SK-N-SH (cell line): ENCODE data around the gene MAGI2.

Experiments used
- RFX5 ChIP-seq: IDR thresholded peaks from 2 replicates; pipeline ENCODE4 v1.6.1; 2012; ENCODE audit warnings: mild to moderate bottlenecking, improper control_type of control experiment, low read length
- TF ChIP-seq, protein P1 (sequence below): fragments of 200-600 bp; sonication (generic); IDR thresholded peaks from 2 replicates; pipeline ENCODE4 v1.6.1; 2017; ENCODE audit warnings: antibody characterized with exemption, mild to moderate bottlenecking, moderate library complexity
- TF ChIP-seq, protein P2 (sequence below): IDR thresholded peaks from 2 replicates; pipeline ENCODE4 v1.4.0; 2012; ENCODE audit warnings: low read depth

DNA sequence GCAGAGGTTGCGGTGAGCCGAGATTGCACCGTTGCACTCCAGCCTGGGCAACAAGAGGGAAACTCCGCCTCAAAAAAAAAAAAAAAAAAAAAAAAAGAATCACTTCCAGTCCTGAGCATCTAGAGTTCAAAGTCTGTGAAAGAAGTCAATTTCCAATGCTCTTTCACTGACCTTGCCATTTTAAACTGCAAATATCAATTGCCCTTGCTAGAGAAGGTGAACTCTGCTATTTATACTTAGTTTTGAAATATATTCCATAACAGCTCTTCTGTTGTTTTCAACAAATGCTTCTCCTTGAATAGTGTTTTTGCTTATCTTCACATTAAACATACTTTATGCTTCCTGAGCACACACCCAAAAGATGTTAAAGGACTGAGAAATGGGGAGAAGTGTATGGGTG lies 1323.6 kb downstream of the MAGI2 start:
- TF ChIP-seq, protein P1, sequence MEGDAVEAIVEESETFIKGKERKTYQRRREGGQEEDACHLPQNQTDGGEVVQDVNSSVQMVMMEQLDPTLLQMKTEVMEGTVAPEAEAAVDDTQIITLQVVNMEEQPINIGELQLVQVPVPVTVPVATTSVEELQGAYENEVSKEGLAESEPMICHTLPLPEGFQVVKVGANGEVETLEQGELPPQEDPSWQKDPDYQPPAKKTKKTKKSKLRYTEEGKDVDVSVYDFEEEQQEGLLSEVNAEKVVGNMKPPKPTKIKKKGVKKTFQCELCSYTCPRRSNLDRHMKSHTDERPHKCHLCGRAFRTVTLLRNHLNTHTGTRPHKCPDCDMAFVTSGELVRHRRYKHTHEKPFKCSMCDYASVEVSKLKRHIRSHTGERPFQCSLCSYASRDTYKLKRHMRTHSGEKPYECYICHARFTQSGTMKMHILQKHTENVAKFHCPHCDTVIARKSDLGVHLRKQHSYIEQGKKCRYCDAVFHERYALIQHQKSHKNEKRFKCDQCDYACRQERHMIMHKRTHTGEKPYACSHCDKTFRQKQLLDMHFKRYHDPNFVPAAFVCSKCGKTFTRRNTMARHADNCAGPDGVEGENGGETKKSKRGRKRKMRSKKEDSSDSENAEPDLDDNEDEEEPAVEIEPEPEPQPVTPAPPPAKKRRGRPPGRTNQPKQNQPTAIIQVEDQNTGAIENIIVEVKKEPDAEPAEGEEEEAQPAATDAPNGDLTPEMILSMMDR, result no peak
- TF ChIP-seq, protein P2, sequence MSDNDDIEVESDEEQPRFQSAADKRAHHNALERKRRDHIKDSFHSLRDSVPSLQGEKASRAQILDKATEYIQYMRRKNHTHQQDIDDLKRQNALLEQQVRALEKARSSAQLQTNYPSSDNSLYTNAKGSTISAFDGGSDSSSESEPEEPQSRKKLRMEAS, result no peak
- no peak for TF ChIP-seq RFX5
